H1 (cell line): ENCODE results near the gene SRPRB. TPM values are rescaled to one million over a fixed set of nuclear protein-coding genes. Genes with fewer than 3 reads are reported as not detected.

Experiments used
- ATF2 ChIP-seq: IDR thresholded peaks from 2 replicates; pipeline ENCODE4 v1.6.1; 2012; ENCODE audit warnings: low read length, inconsistent platforms
- CHD7 ChIP-seq: fragments of 300-600 bp; sonication (generic); IDR thresholded peaks from 2 replicates; pipeline ENCODE4 v1.7.1; 2012; ENCODE audit warnings: low read length, moderate library complexity, mild to moderate bottlenecking, inconsistent platforms; ENCODE audit not compliant: insufficient replicate concordance
- CTBP2 ChIP-seq: IDR thresholded peaks from 2 replicates; pipeline ENCODE4 v1.7.0; 2011; ENCODE audit warnings: borderline replicate concordance, mild to moderate bottlenecking, moderate library complexity, mixed read lengths, low read length; ENCODE audit not compliant: insufficient read depth, insufficient read length
- PHF8 ChIP-seq: fragments of 200-600 bp; sonication (generic); conservative IDR thresholded peaks from 2 replicates; pipeline ENCODE4 v1.7.1; 2012; ENCODE audit warnings: low read depth, mild to moderate bottlenecking, inconsistent platforms, low read length, moderate library complexity
- SIN3A ChIP-seq, 2 experiments: IDR thresholded peaks in 1 of 2; conservative IDR thresholded peaks in 1 of 2; 2 replicates each; pipeline ENCODE4 v1.6.1; 2011 to 2012; ENCODE audit warnings: low read length in 2 of 2, improper control_type of control experiment in 1 of 2, low read depth in 1 of 2, mild to moderate bottlenecking in 1 of 2
- polyA plus RNA-seq, 7 experiments: library from polyadenylated mRNA; depleted of rRNA in 3 of 7; stranded (reverse) in 5 of 7; unstranded in 2 of 7; fragments of >200 nt in 5 of 7; fragments of 200-250 nt in 2 of 7; gene quantifications; 1 replicate in 5 of 7; 2 replicates in 1 of 7; 4 replicates in 1 of 7; pipeline versions ENCODE4 v1.2.1 to v1.2.3, GENCODE V29; 2011 to 2013; ENCODE audit warnings: missing spikeins in 2 of 7, mixed read lengths in 2 of 7
- total RNA-seq: library from RNA; stranded (reverse); fragmentation: NEBNext Ultra II Directional; extraction: Animal tissue kit (Norgen Biotek cat#: 25700); gene quantifications from 2 replicates; pipeline ENCODE4 v1.2.1, GENCODE V29; 2021

Gene SRPRB
- total and polyA plus RNA-seq, 2 of the 8 experiments (the other 6 are each of a cell fraction or from before 2014, with no cell fraction given), result 15.9 to 49.8 TPM

GRCh38 chr3:133840767-133841166 lies 35.2 kb downstream of the SRPRB start (continued):
- TF ChIP-seq CTBP2 (no peak), SIN3A (conservative IDR thresholded peaks at IDR 0.05 in 1 of 2, IDR thresholded peaks at IDR 0.05 in 1 of 2; ENCODE audit: low read depth in 1 of 2, low read length in 2 of 2) (no peak), PHF8 (no peak), CHD7 (no peak), ATF2 (no peak)
- TF ChIP-seq, all 59 proteins: peak for 0
